Mesenteric fat pad (tissue), 1 donor: ENCODE measurements around the gene EYS. TPM values are rescaled to one million over a fixed set of nuclear protein-coding genes. Genes with fewer than 3 reads are reported as not detected.
"Not testable (repeated sequence)": the region's sequence is repeated elsewhere in the genome, so short reads cannot be mapped to it uniquely, and the experiment has no call there.

Experiments used
- DNase-seq: peaks from one replicate; pipeline ENCODE4 v3.0.0-alpha.2; 2020; ENCODE audit warnings: low spot score
- total RNA-seq: library from RNA; stranded (reverse); fragmentation: NEBNext Ultra II Directional; extraction: Animal tissue kit (Norgen Biotek cat#: 25700); gene quantifications from one replicate; pipeline ENCODE4 v1.2.1, GENCODE V29; 2021
- donor health status: DM: yes; HTN: yes; CAD: no.

The EYS gene
- total RNA-seq, 1 donor from 2014 or later, result 0.48 TPM

- DNase-seq, result no peak
These were observed 1450.5 kb downstream of the EYS start for GRCh38 chr6:64256483-64256882.

- DNase-seq, result no peak
These were observed 1452.0 kb downstream of the EYS start for GRCh38 chr6:64255000-64255399.

- DNase-seq, result no peak
These were observed 1452.5 kb downstream of the EYS start for GRCh38 chr6:64254558-64254957.

GRCh38 chr6:64252256-64252655 lies 1454.8 kb downstream of the EYS start:
- no peak for DNase-seq

GRCh38 chr6:64250126-64250525 lies 1456.9 kb downstream of the EYS start:
- DNase-seq, result no peak

GRCh38 chr6:64249115-64249514 lies 1457.9 kb downstream of the EYS start:
- no peak for DNase-seq

GRCh38 chr6:64243618-64244017 lies 1463.4 kb downstream of the EYS start:
- DNase-seq, result no peak

GRCh38 chr6:64238908-64239307 lies 1468.1 kb downstream of the EYS start:
- DNase-seq, result not testable (repeated sequence)

GRCh38 chr6:64238071-64238470 lies 1469.0 kb downstream of the EYS start:
- no peak for DNase-seq

- no peak for DNase-seq
These were observed 1473.3 kb downstream of the EYS start for GRCh38 chr6:64233746-64234145.

- no peak for DNase-seq
These were observed 1475.1 kb downstream of the EYS start for GRCh38 chr6:64231928-64232327.

- no peak for DNase-seq
These were observed 1476.5 kb downstream of the EYS start for GRCh38 chr6:64230530-64230929.

- DNase-seq, result no peak
These were observed 1479.2 kb downstream of the EYS start for GRCh38 chr6:64227863-64228262.

- no peak for DNase-seq
These were observed 1481.5 kb downstream of the EYS start for GRCh38 chr6:64225503-64225902.

- DNase-seq, result no peak
These were observed 1482.2 kb downstream of the EYS start for GRCh38 chr6:64224819-64225218.

- DNase-seq, result no peak
These were observed 1485.2 kb downstream of the EYS start for GRCh38 chr6:64221776-64222175.

GRCh38 chr6:64220801-64221200 lies 1486.2 kb downstream of the EYS start:
- DNase-seq, result no peak

- DNase-seq, result no peak
These were observed 1489.1 kb downstream of the EYS start for GRCh38 chr6:64217721-64218620.

GRCh38 chr6:64214373-64214772 lies 1492.7 kb downstream of the EYS start:
- DNase-seq, result no peak

GRCh38 chr6:64213697-64214096 lies 1493.3 kb downstream of the EYS start:
- no peak for DNase-seq

GRCh38 chr6:64197246-64197645 lies 1509.8 kb downstream of the EYS start:
- no peak for DNase-seq

GRCh38 chr6:64186592-64186991 lies 1520.4 kb downstream of the EYS start:
- DNase-seq, result no peak

GRCh38 chr6:64185621-64186020 lies 1521.4 kb downstream of the EYS start:
- DNase-seq, result no peak
